ENCODE data around the gene RAB20. TPM values are rescaled to one million over a fixed set of nuclear protein-coding genes. Genes with fewer than 3 reads are reported as not detected.
"Not testable (repeated sequence)": the region's sequence is repeated elsewhere in the genome, so short reads cannot be mapped to it uniquely, and the experiment has no call there.

Gene RAB20
- total RNA-seq (2021) (0.88 and 1.2 TPM in 2 replicates), Bru-seq, nascent RNA (percentile 28 among the genes with signal in this experiment), BruChase-seq, experiment 1, labeled RNA remaining after a 2-hour chase (percentile 22 among the genes with signal in this experiment), BruChase-seq, experiment 2, labeled RNA remaining after a 6-hour chase (percentile 29 among the genes with signal in this experiment)
- long read RNA-seq = 0 reads

GRCh38 chr13:110561344-110562035, at the start of gene RAB20:
Gene RAB20 (minus strand): TSS chr13:110561722. CDS start chr13:110561519, 203 bp downstream.
- Histone ChIP-seq H3K27me3 (replicated peaks; ENCODE audit: insufficient read depth, low read depth, low read length, poor library complexity) (peaks cover 4% of the 10 kb centered on the region), H3K4me1 (ENCODE audit: insufficient read depth, low read length, poor library complexity, severe bottlenecking) (peaks cover 4% of the 10 kb centered on the region), H3K9me3 (ENCODE audit: low read depth, low read length, poor library complexity, severe bottlenecking) (no peaks in the 10 kb centered on the region), H3K27ac (ENCODE audit: low read depth, low read length, poor library complexity, severe bottlenecking) (no peak within 1 kb of the TSS), H3K36me3 (ENCODE audit: insufficient read depth, low read length, poor library complexity, severe bottlenecking) (no peaks in the 10 kb centered on the region), H3K4me3 (ENCODE audit: low read depth, low read length, poor library complexity, severe bottlenecking) (peak within 1 kb of the TSS; percentile 85)
- no TSS peak for BruUV-seq (replicated peaks)
- ChIA-PET CTCF (interaction anchor here (0.7 kb wide), 1 partner anchor 257 kb away, joined by 4 read pairs; no protein-coding TSS in a partner anchor), POLR2A (ENCODE audit: low non-redundant PET) (no interaction called here)
- TF ChIP-seq CTCF (conservative IDR thresholded peaks at IDR 0.05; ENCODE audit: low read depth, low read length) (no peak), EZH2 (IDR thresholded peaks at IDR 0.05; ENCODE audit: borderline replicate concordance, low read depth, low read length, poor library complexity, severe bottlenecking) (no peak)
- peak; percentile 78 for DNase-seq (ENCODE audit: low spot score)
- intact Hi-C loops (cut with micrococcal nuclease; ENCODE audit: unreplicated experiment) = no loop called here

- ChIA-PET POLR2A (ENCODE audit: low non-redundant PET) (no interaction called here), CTCF (no interaction called here)
- no TSS peak for BruUV-seq (replicated peaks)
- peak overlapping the region; percentile 22 for H3K4me3 ChIP-seq (ENCODE audit: low read depth, low read length, poor library complexity, severe bottlenecking)
- peak; percentile 22 for DNase-seq (ENCODE audit: low spot score)
- no peaks in the 10 kb centered on the region for H3K4me1 ChIP-seq (ENCODE audit: insufficient read depth, low read length, poor library complexity, severe bottlenecking)
- intact Hi-C loops (cut with micrococcal nuclease; ENCODE audit: unreplicated experiment) = no loop called here
- H3K27me3 ChIP-seq (replicated peaks; ENCODE audit: insufficient read depth, low read depth, low read length, poor library complexity) = no peaks in the 10 kb centered on the region
- TF ChIP-seq EZH2 (IDR thresholded peaks at IDR 0.05; ENCODE audit: borderline replicate concordance, low read depth, low read length, poor library complexity, severe bottlenecking) = no peak
- TF ChIP-seq CTCF (conservative IDR thresholded peaks at IDR 0.05; ENCODE audit: low read depth, low read length) = no peak
- H3K27ac ChIP-seq (ENCODE audit: low read depth, low read length, poor library complexity, severe bottlenecking) = no peak overlapping the region
- H3K36me3 ChIP-seq (ENCODE audit: insufficient read depth, low read length, poor library complexity, severe bottlenecking) = no peaks in the 10 kb centered on the region
- no peaks in the 10 kb centered on the region for H3K9me3 ChIP-seq (ENCODE audit: low read depth, low read length, poor library complexity, severe bottlenecking)
Measured at GRCh38 chr13:110610955-110611595, 49.6 kb upstream of the RAB20 start.

GRCh38 chr13:110607675-110608224, 46.2 kb upstream of the RAB20 start:
- TF ChIP-seq CTCF (conservative IDR thresholded peaks at IDR 0.05; ENCODE audit: low read depth, low read length) (no peak), EZH2 (IDR thresholded peaks at IDR 0.05; ENCODE audit: borderline replicate concordance, low read depth, low read length, poor library complexity, severe bottlenecking) (no peak)
- Histone ChIP-seq H3K27ac (ENCODE audit: low read depth, low read length, poor library complexity, severe bottlenecking) (no peak overlapping the region), H3K36me3 (ENCODE audit: insufficient read depth, low read length, poor library complexity, severe bottlenecking) (no peaks in the 10 kb centered on the region), H3K27me3 (replicated peaks; ENCODE audit: insufficient read depth, low read depth, low read length, poor library complexity) (no peaks in the 10 kb centered on the region), H3K4me3 (ENCODE audit: low read depth, low read length, poor library complexity, severe bottlenecking) (no peak overlapping the region), H3K4me1 (ENCODE audit: insufficient read depth, low read length, poor library complexity, severe bottlenecking) (no peaks in the 10 kb centered on the region), H3K9me3 (ENCODE audit: low read depth, low read length, poor library complexity, severe bottlenecking) (no peaks in the 10 kb centered on the region)
- ChIA-PET POLR2A (ENCODE audit: low non-redundant PET) (no interaction called here), CTCF (no interaction called here)
- DNase-seq (ENCODE audit: low spot score) = no peak
- intact Hi-C loops (cut with micrococcal nuclease; ENCODE audit: unreplicated experiment) = loop anchor here (2.0 kb wide), 1 partner anchor 61 kb away; no protein-coding TSS in a partner anchor
- BruUV-seq (replicated peaks) = no TSS peak

- BruUV-seq (replicated peaks); DNase-seq (ENCODE audit: low spot score); H3K27ac ChIP-seq (ENCODE audit: low read depth, low read length, poor library complexity, severe bottlenecking); CTCF ChIA-PET; H3K36me3 ChIP-seq (ENCODE audit: insufficient read depth, low read length, poor library complexity, severe bottlenecking); POLR2A ChIA-PET (ENCODE audit: low non-redundant PET); H3K9me3 ChIP-seq (ENCODE audit: low read depth, low read length, poor library complexity, severe bottlenecking); H3K27me3 ChIP-seq (replicated peaks; ENCODE audit: insufficient read depth, low read depth, low read length, poor library complexity); intact Hi-C loops (cut with micrococcal nuclease; ENCODE audit: unreplicated experiment); H3K4me1 ChIP-seq (ENCODE audit: insufficient read depth, low read length, poor library complexity, severe bottlenecking); H3K4me3 ChIP-seq (ENCODE audit: low read depth, low read length, poor library complexity, severe bottlenecking): not testable (repeated sequence)
Measured at GRCh38 chr13:110606281-110606680, 44.8 kb upstream of the RAB20 start.
